ENCODE measurements around the gene SPDEF. TPM values are rescaled to one million over a fixed set of nuclear protein-coding genes. Genes with fewer than 3 reads are reported as not detected.

The SPDEF gene
- 0.67 and 0.77 TPM in 2 replicates for total RNA-seq (2022)
- percentile 25 among the genes with signal in this experiment for Bru-seq, nascent RNA
- percentile 27 among the genes with signal in this experiment for BruChase-seq, experiment 1, labeled RNA remaining after a 2-hour chase
- percentile 27 among the genes with signal in this experiment for BruChase-seq, experiment 2, labeled RNA remaining after a 6-hour chase
- long read RNA-seq = 0 reads

- Histone ChIP-seq H3K36me3 (ENCODE audit: control insufficient read depth, insufficient read depth, low read length) (no peaks in the 10 kb centered on the region), H3K9me3 (no peaks in the 10 kb centered on the region), H3K27me3 (replicated peaks; ENCODE audit: control insufficient read depth, insufficient read depth, low read length) (no peaks in the 10 kb centered on the region), H3K4me3 (ENCODE audit: low read depth, low read length) (no peak within 1 kb of the TSS), H3K4me1 (peaks cover 12% of the 10 kb centered on the region)
- no peak within 1 kb of the TSS for H3K27ac Mint-ChIP-seq (ENCODE audit: unreplicated experiment)
- peak in 1 of 2 experiments; percentile 14 for TF ChIP-seq CTCF (IDR thresholded peaks at IDR 0.05; ENCODE audit: insufficient read depth in 1 of 2, low read depth in 1 of 2, low read length in 1 of 2, severe bottlenecking in 1 of 2, unreplicated experiment in 1 of 2)
- ChIA-PET POLR2A (no interaction called here), CTCF (no interaction called here)
- no TSS peak for BruUV-seq (replicated peaks)
- DNase-seq = peak in 1 of 2 experiments; percentile 27
- no peak within 1 kb of the TSS for H3K4me3 Mint-ChIP-seq (ENCODE audit: unreplicated experiment)
- H3K27me3 Mint-ChIP-seq (ENCODE audit: insufficient read depth, unreplicated experiment) = no peaks in the 10 kb centered on the region
- intact Hi-C loops (cut with micrococcal nuclease; ENCODE audit: unreplicated experiment) = no loop called here
- peaks cover 17% of the 10 kb centered on the region for H3K4me1 Mint-ChIP-seq (ENCODE audit: low read depth, unreplicated experiment)
- no peaks in the 10 kb centered on the region for H3K36me3 Mint-ChIP-seq (ENCODE audit: insufficient read depth, unreplicated experiment)
- no peaks in the 10 kb centered on the region for H3K9me3 Mint-ChIP-seq (ENCODE audit: unreplicated experiment)
Measured at GRCh38 chr6:34556031-34556471, at the start of gene SPDEF. Gene SPDEF, minus strand, starts transcription at chr6:34556329. Its CDS starts 11,874 bp downstream, at chr6:34544455.

DNA sequence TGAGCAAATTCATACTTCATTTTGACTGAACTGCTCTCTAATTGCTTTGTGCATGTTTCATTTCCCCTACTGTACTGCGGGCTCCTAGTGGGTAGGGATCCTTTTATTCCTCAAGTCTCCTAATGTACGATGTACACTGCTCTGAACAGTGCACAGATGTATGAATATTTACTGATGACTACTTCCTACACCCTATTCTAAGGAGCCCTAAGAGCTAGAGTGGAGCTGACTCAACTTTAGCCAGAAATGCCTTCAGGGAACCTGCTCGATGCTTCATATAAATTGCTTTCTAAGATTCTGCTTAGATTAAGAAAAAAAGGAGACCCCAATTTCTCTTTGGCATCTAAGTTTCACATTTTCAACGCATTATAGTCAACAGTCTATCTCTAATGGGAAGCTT lies 47.6 kb upstream of the SPDEF start:
- Mint-ChIP-seq H3K9me3 (ENCODE audit: unreplicated experiment) (no peaks in the 10 kb centered on the region), H3K27ac (ENCODE audit: unreplicated experiment) (no peak overlapping the region), H3K4me3 (ENCODE audit: unreplicated experiment) (no peak overlapping the region), H3K4me1 (ENCODE audit: low read depth, unreplicated experiment) (peaks cover 21% of the 10 kb centered on the region), H3K36me3 (ENCODE audit: insufficient read depth, unreplicated experiment) (peaks cover 16% of the 10 kb centered on the region), H3K27me3 (ENCODE audit: insufficient read depth, unreplicated experiment) (no peaks in the 10 kb centered on the region)
- no peaks in the 10 kb centered on the region for H3K9me3 ChIP-seq
- TSS peak; percentile 10 for BruUV-seq (replicated peaks)
- no peak overlapping the region for H3K4me3 ChIP-seq (ENCODE audit: low read depth, low read length)
- no peak for TF ChIP-seq CTCF (IDR thresholded peaks at IDR 0.05; ENCODE audit: insufficient read depth in 1 of 2, low read depth in 1 of 2, low read length in 1 of 2, severe bottlenecking in 1 of 2, unreplicated experiment in 1 of 2)
- no peak for DNase-seq
- H3K4me1 ChIP-seq = peaks cover 52% of the 10 kb centered on the region
- CTCF ChIA-PET = no interaction called here
- intact Hi-C loops (cut with micrococcal nuclease; ENCODE audit: unreplicated experiment) = loop anchor here (2.0 to 10.0 kb wide), 2 partner anchors 71 to 359 kb away; partner anchors contain the start of gene SMIM29
- no peaks in the 10 kb centered on the region for H3K27me3 ChIP-seq (replicated peaks; ENCODE audit: control insufficient read depth, insufficient read depth, low read length)
- POLR2A ChIA-PET = no interaction called here
- no peaks in the 10 kb centered on the region for H3K36me3 ChIP-seq (ENCODE audit: control insufficient read depth, insufficient read depth, low read length)

DNA sequence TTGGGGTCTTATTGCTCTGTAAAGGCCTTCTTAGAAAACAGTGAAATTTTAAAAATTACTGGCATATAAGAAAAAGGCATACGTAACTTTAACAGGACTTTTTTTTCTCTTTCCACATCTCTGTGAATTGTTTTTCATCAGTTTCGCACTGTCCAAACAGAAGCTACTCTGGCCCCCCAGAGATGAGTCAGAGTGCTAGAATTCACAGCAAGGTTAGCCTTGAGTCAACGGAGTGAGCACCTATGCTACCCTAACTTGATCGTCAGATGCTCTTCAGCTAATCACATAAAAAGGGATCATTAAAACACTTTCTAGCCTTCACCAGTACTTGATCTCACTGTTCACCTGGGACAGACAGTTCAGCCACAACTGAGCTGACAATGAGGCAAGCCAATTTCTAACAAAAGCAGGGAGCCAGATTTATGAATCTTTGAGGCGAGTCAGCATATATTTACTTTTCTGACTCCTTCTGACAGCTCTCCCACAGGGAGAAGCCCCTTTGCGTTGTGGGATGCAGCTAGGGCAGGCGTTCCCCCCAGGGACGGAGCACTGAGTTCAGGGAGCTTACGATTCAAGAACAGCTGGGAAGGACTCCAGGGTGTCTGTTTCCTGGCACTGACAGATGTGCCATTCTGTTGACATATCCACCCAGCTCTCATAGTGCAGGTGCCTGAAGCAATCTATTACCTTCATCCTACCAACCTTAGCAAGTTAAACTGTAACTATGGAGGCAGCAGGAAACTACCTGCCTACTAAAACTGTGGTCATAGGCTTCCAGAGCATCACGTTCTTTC lies 46.4 kb upstream of the SPDEF start:
- peak in 1 of 2 experiments; percentile 29 for DNase-seq
- no peaks in the 10 kb centered on the region for H3K27me3 ChIP-seq (replicated peaks; ENCODE audit: control insufficient read depth, insufficient read depth, low read length)
- no TSS peak for BruUV-seq (replicated peaks)
- H3K4me3 Mint-ChIP-seq (ENCODE audit: unreplicated experiment) = peak overlapping the region; percentile 43
- no peak overlapping the region for H3K4me3 ChIP-seq (ENCODE audit: low read depth, low read length)
- H3K36me3 Mint-ChIP-seq (ENCODE audit: insufficient read depth, unreplicated experiment) = peaks cover 16% of the 10 kb centered on the region
- POLR2A ChIA-PET = interaction anchor here (0.8 kb wide), 1 partner anchor 154 kb away, joined by 3 read pairs; no protein-coding TSS in a partner anchor
- intact Hi-C loops (cut with micrococcal nuclease; ENCODE audit: unreplicated experiment) = loop anchor here (2.0 to 10.0 kb wide), 2 partner anchors 72 to 358 kb away; partner anchors contain the start of gene SMIM29
- no peaks in the 10 kb centered on the region for H3K9me3 ChIP-seq
- no peaks in the 10 kb centered on the region for H3K36me3 ChIP-seq (ENCODE audit: control insufficient read depth, insufficient read depth, low read length)
- H3K9me3 Mint-ChIP-seq (ENCODE audit: unreplicated experiment) = no peaks in the 10 kb centered on the region
- H3K27me3 Mint-ChIP-seq (ENCODE audit: insufficient read depth, unreplicated experiment) = no peaks in the 10 kb centered on the region
- peak overlapping the region; percentile 54 for H3K27ac Mint-ChIP-seq (ENCODE audit: unreplicated experiment)
- H3K4me1 ChIP-seq = peaks cover 59% of the 10 kb centered on the region
- CTCF ChIA-PET = interaction anchor here (1.1 kb wide), 1 partner anchor 143 kb away, joined by 5 read pairs; no protein-coding TSS in a partner anchor
- H3K4me1 Mint-ChIP-seq (ENCODE audit: low read depth, unreplicated experiment) = peaks cover 29% of the 10 kb centered on the region
- TF ChIP-seq CTCF (IDR thresholded peaks at IDR 0.05; ENCODE audit: insufficient read depth in 1 of 2, low read depth in 1 of 2, low read length in 1 of 2, severe bottlenecking in 1 of 2, unreplicated experiment in 1 of 2) = no peak

Data from Caco-2 (cell line).